DMS 273 (cell line): ENCODE measurements around the gene TMEM132D.

ENCODE experiments used
- DNase-seq: peaks from one replicate; lab custom pipeline; 2025; ENCODE audit not compliant: unreplicated experiment; lab: John Stamatoyannopoulos, UW

TMEM132D gene

GRCh38 chr12:129372876-129373275, 530.9 kb downstream of the TMEM132D start:
- DNase-seq, result no peak

DNA sequence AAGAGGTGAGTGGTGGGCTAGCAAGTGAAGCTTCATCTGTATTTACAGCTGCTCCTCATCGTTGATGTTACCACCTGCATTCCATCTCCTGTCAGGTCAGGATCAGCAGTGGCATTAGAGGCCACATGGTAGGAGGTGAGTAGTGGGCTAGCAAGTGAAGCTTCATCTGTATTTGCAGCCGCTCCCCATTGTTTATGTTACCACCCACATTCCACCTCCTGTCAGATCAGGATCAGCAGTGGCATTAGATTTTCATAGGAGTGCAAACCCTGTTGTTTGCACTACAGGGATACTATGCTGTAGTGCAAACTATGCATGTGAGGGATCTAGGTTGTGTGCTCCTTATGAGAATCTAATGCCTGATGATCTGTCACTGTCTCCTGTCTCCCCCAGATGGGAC, 531.5 kb downstream of the TMEM132D start:
- DNase-seq, result no peak

- no peak for DNase-seq
These were observed 532.6 kb downstream of the TMEM132D start for GRCh38 chr12:129371268-129371667.

DNA sequence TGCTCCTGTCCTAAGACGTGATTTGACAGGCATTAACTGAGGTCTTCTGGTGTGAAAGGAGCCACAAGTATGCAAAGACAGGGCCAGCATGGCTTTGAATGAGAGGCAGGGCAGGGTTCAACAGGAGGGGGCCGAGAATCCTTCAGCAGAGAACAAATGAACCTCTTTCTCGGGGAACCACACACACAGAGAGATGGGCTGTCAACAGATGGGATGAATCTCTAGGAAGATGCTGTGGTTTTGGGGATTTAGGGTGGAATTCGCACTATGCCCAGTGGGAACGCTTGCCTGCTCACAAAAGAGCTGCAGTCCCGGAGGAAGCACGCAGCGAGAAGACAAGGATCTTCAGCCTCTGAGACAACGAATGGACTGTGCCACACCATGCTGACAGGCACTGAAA, 537.2 kb downstream of the TMEM132D start:
- no peak for DNase-seq

GRCh38 chr12:129363041-129363440, 540.8 kb downstream of the TMEM132D start:
- no peak for DNase-seq

GRCh38 chr12:129357233-129357632, 546.6 kb downstream of the TMEM132D start:
- no peak for DNase-seq

- no peak for DNase-seq
These were observed 552.3 kb downstream of the TMEM132D start for GRCh38 chr12:129351481-129351880.

DNA sequence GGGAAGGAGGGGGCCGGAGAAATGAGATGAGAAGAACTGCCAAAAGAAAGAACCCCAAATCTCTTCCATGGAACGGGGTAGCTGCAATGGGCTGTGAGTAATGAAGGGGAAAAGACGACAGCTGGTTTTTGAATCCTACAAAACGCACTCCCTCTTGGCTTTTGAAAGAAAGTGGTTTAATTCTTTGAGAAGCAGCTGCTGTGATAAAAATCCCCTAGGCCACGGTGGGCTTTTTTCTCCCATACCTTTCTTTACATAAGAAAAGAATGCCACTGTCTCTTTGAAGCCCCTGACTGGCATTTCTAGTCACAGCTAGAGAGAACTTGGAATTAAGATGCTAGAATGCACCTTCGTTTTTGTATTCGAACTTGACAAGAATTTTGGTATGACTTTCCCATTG, 564.5 kb downstream of the TMEM132D start:
- DNase-seq, result no peak

DNA sequence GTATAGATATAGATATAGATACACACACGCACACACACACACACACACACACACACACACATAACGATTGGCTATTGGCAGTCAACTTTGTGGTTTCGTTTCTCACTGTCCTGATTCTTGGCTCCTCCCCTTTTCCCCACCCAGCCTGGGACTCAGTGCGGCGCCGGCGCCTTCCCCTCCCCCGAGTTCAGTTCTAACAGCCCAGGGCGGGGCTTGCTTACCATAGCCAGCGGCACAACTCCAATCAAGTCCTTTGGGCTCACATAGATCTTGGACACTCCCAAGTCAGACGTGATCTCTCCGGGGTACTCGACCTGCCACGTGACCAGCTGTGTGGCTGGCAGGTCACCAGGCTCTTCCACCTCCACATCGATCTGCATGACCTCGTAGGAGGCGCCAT, 566.4 kb downstream of the TMEM132D start:
- no peak for DNase-seq

GRCh38 chr12:129335773-129336172, 568.1 kb downstream of the TMEM132D start:
- DNase-seq, result no peak

- no peak for DNase-seq
These were observed 571.5 kb downstream of the TMEM132D start for GRCh38 chr12:129332286-129332685.

GRCh38 chr12:129331356-129332085, 572.3 kb downstream of the TMEM132D start:
- DNase-seq, result no peak

GRCh38 chr12:129328235-129328634, 575.6 kb downstream of the TMEM132D start:
- no peak for DNase-seq

DNA sequence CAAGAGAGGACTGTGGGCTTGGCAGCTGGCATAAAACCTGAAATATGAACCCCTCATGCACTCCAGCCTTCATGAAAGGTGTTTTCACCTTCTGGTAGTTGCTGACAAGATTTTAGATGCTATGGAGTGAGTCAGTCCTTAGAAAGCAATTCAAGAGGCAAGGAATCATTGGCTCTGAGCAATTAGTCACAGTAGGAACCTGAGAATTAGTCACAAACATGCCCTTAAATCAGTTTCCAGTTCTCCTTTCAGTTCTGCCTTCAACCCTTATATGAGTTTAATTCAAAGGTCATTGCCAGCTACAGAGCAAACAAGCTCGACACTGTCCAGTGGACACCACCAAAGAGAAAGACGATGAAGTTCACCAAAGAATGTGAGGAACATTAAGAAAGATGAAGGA, 578.3 kb downstream of the TMEM132D start:
- no peak for DNase-seq

DNA sequence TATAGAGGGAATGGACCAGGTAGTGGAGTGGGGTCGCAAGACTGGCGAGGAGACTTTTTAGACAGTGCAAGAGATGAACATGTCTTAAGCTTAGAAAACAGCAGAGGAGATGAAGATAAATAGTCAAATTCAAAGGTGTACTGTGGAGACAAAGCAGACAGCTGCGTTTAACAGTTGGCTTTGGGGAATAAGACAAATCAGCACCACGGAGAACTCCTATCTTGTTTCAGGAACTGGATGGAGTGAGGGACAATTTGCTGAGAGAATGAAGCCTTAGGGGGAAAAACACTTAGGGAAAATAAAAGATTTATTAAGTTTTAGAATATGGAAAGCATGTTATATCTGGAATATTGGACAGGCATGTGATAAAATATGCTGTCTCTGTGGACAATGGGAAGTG, 591.8 kb downstream of the TMEM132D start:
- DNase-seq, result no peak

DNA sequence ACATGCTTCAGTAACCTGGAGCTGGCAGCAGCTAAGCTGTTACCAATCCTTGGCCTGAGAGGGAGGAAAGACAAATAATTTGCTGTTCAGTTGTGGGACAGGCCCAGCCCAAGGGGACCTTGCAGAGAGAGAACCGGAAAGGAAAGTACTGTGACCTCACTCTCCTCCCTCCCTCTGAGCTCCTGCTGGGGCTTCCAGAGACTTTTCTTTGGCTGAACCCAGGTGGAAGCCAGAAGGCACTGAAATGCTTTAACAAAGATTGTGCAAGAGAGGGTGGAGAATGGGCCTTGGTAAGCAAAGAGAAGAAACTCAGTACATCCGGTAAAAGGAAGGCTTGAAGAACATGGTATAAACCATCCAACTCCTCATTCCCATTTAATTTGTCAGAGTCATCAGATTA, 593.5 kb downstream of the TMEM132D start:
- no peak for DNase-seq

DNA sequence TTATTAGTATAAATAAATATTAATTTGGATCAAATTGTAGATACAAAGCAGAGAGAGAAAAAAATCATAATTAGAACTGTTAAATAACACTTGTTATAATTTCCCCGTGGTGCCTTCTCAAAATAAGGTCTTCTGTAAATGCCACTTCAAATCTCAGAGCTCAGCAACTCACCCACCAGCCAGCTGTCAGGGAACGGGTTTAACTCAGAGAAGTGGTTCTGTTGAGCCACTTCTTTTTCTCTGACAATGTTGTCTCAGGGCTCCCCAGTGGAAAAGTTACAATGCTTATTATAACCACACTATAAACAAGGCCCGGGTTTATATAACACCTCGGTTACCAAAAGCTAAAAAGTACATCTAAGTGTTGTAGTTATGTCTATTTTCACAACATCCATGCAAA, 598.0 kb downstream of the TMEM132D start:
- DNase-seq, result no peak

DNA sequence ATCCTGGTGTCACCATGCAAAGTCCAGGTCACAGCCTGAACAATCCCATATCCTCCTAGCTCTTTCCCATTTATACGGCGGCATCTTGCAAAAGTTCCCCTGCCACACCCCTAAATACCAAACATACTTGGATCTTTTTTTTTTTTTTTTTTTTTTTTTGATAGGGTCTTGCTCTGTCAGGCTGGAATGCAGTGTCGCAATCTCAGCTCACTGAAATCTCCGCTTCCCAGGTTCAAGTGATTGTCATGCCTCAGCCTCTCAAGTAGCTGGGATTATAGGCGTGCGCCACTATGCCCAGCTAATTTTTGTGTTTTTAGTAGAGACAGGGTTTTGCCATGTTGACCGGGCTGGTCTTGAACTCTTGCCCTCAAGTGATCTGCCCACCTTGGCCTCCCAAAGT, 599.3 kb downstream of the TMEM132D start:
- DNase-seq, result no peak

DNA sequence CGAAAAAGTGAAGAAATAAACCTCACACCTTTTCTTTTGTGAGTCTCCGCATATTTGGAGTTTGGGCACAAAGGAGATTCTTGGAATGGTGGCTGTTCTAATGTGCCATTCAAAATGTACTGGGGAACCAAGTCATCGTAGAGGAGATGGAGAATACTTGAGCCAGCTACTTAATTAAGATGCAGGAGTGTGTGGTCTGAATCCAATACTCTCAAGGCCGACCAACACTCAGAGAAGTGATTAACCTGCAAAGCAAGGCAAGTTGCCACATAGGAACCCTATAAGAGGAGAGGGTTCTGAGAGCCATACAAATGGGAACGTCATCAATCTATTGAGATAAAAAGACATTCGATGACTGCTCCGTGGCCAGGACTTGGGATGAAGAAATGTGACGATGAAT, 603.8 kb downstream of the TMEM132D start:
- DNase-seq, result no peak

- DNase-seq, result no peak
These were observed 604.9 kb downstream of the TMEM132D start for GRCh38 chr12:129298921-129299320.

- DNase-seq, result no peak
These were observed 607.2 kb downstream of the TMEM132D start for GRCh38 chr12:129296671-129297070.

- DNase-seq, result no peak
These were observed 609.0 kb downstream of the TMEM132D start for GRCh38 chr12:129294868-129295267.

- no peak for DNase-seq
These were observed 624.1 kb downstream of the TMEM132D start for GRCh38 chr12:129279771-129280170.
